Small intestine (tissue), 7 donors: Measurements from ENCODE around the gene CCDC6. TPM values are rescaled to one million over a fixed set of nuclear protein-coding genes. Genes with fewer than 3 reads are reported as not detected.
"Not testable (repeated sequence)": the region's sequence is repeated elsewhere in the genome, so short reads cannot be mapped to it uniquely, and the experiment has no call there.

Experiments
- DNase-seq, 2 donors: peaks; one replicate each; pipeline versions ENCODE4 v3.0.0 to v3.0.0-alpha.2; 2013
- FAIRE-seq: peaks from 2 replicates; lab custom pipeline; 2012; peaks lifted over from hg19 to GRCh38; lab: Jason Lieb, UNC
- H3K27ac ChIP-seq, 3 donors: one replicate each; pipeline ENCODE4 v1.5.1; 2013; ENCODE audit warnings: low read length in 2 of 3, mild to moderate bottlenecking in 2 of 3, control low read depth in 1 of 3, inconsistent platforms in 1 of 3, low read depth in 1 of 3, moderate library complexity in 1 of 3
- H3K27me3 ChIP-seq, 3 donors: one replicate each; pipeline ENCODE4 v1.6.1; 2013; ENCODE audit warnings: low read length in 3 of 3, inconsistent platforms in 1 of 3; ENCODE audit not compliant: control insufficient read depth in 3 of 3, insufficient read depth in 3 of 3
- H3K36me3 ChIP-seq, 3 donors: one replicate each; pipeline ENCODE4 v1.6.1; 2013; ENCODE audit warnings: low read length in 3 of 3, inconsistent platforms in 1 of 3, low read depth in 1 of 3, mild to moderate bottlenecking in 1 of 3, moderate library complexity in 1 of 3; ENCODE audit not compliant: control insufficient read depth in 3 of 3, insufficient read depth in 2 of 3
- H3K4me1 ChIP-seq, 3 donors: one replicate each; pipeline ENCODE4 v1.6.1; 2013; ENCODE audit warnings: low read length in 2 of 3, inconsistent platforms in 1 of 3, low read depth in 1 of 3, mild to moderate bottlenecking in 1 of 3, moderate library complexity in 1 of 3; ENCODE audit not compliant: control insufficient read depth in 3 of 3, insufficient read depth in 2 of 3
- H3K4me3 ChIP-seq, 3 donors: one replicate each; pipeline ENCODE4 v1.5.1; 2013; ENCODE audit warnings: low read length in 3 of 3, control low read depth in 1 of 3, inconsistent platforms in 1 of 3, low read depth in 1 of 3, mild to moderate bottlenecking in 1 of 3, moderate library complexity in 1 of 3
- H3K9me3 ChIP-seq, 2 donors: one replicate each; pipeline ENCODE4 v1.6.1; 2013; ENCODE audit warnings: low read depth in 1 of 2, low read length in 1 of 2; ENCODE audit not compliant: control insufficient read depth in 2 of 2, insufficient read depth in 1 of 2
- WGBS, 3 donors: extraction: QIAGEN DNeasy Blood & Tissue Kit; methylation state at CpG; one replicate each; pipeline ENCODE4 v1.1.7; 2013; 5-methylcytosine and 5-hydroxymethylcytosine counted together
- polyA plus RNA-seq, 4 donors: library from polyadenylated mRNA; stranded (reverse) in 3 of 4; unstranded in 1 of 4; fragments of 200-250 nt in 3 of 4; fragments of 120-200 nt in 1 of 4; gene quantifications; one replicate each; pipeline versions ENCODE4 v1.2.1 to v1.2.3, GENCODE V29; 2013
- donor health status: healthy with polysubstance abuse.
- donor health status: control.
- donor health status: control.
- donor health status: Bipolar disorder and iron deficiency.
- donor health status: healthy.

The CCDC6 gene
- polyA plus RNA-seq, 4 donors, result 16.5 to 44.4 (median 24.7) TPM

DNA sequence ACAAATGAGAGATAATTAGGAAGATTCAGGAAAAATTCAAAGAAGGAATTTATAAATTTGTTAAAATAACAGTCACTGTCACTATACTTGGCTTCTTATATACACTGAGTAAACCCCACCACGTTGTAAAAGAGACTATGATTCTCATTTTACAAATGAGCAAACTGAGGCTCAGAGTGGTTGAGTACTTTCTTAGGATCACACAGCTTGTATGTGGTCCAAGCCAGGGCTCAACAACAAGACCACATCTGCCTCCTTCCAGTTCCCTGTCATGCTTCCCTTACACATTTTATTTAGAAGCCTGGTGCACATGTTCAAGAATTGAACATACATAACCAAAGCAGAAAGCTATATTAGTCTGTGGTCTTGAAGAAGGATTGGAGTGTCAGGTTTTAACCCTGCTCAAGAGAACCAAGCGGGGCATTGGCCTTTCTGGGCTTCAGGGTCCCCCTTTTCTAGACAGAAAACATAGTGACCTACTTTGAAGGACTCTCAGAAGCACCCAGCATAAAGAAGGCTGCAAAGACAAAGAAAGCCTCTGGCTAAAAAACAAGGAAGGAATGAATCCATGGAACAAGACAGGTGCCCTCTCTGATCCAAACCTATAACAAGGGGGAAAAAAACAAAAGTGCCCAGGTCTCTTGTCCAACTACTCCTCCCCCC is 153.9 kb downstream of the CCDC6 start:
- no peaks in the 10 kb centered on the region for H3K9me3 ChIP-seq
- WGBS, 3 donors, result 57 to 74% (median 59%) methylated on average over 2 of the region's 2 CpGs
- no peaks in the 10 kb centered on the region for H3K36me3 ChIP-seq
- FAIRE-seq, result no peak
- no peak for DNase-seq
- no peaks in the 10 kb centered on the region for H3K4me1 ChIP-seq
- no peaks in the 10 kb centered on the region for H3K27me3 ChIP-seq
- H3K27ac ChIP-seq, result no peak overlapping the region
- H3K4me3 ChIP-seq, result no peak overlapping the region

DNA sequence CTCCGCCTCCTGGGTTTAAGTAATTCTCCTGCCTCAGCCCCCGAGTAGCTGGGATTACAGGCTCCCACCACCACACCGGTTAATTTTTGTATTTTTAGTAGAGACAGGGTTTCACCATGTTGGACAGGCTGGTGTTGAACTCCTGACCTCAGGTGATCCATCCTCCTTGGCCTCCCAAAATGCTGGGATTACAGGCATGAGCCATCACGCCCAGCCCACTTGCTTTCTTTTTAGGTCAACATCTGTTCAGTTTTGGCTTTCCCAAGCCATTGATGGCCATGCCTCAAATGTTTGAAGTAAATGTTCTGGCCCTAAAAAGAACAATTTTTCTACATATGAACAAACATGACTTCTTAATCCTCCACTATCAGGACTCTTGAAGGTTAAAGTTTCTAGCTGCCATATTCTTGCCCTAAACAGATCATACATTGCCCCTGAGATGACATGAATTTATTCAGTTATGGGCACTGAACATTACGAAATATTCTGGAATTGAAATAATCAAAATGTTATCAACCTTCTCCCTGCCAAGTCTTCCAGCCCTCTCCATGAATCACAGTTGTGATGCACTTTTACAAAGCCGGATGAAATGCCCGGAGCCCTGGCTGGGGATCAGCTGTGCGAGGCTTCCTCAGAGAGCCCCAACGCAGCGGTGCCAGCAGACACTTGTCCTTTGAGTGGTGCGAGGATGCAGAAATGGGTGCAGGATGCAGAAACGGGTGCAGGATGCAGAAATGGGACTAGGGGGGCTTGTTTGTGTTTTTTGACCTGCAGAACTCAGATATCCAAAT is 156.0 kb downstream of the CCDC6 start:
- 77 to 78% (median 78%) methylated on average over 12 of the region's 12 CpGs for WGBS, 3 donors
- no peak overlapping the region for H3K27ac ChIP-seq
- H3K4me3 ChIP-seq, result no peak overlapping the region
- H3K36me3 ChIP-seq, result no peaks in the 10 kb centered on the region
- H3K27me3 ChIP-seq, result no peaks in the 10 kb centered on the region
- no peak for FAIRE-seq
- no peaks in the 10 kb centered on the region for H3K4me1 ChIP-seq
- DNase-seq, result no peak
- H3K9me3 ChIP-seq, result no peaks in the 10 kb centered on the region

DNA sequence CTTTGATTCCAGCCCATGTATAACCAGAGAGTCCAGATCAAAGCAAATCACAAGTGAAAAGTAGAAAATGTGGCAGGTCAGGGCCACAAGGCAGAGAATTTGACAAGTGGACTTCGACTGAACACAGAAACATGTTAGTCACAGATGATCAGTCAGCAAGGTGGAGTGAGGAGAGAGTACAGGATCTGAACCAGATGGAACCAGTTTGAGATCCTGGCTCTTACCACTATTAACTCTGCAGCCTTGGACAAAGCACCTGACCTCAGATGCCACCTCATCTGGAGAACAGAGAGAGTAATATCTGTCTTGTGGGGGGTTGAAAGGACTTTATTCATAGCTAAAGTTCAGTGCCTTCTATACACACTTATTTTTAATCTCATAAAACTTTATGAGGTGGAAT is 157.5 kb downstream of the CCDC6 start:
- WGBS, 3 donors, result 37 to 62% (median 50%) methylated on average over 1 of the region's 1 CpG
- H3K36me3 ChIP-seq, result no peaks in the 10 kb centered on the region
- no peaks in the 10 kb centered on the region for H3K27me3 ChIP-seq
- no peak overlapping the region for H3K27ac ChIP-seq
- peak; percentile 38 to 60 for DNase-seq
- FAIRE-seq, result no peak
- no peaks in the 10 kb centered on the region for H3K4me1 ChIP-seq
- no peaks in the 10 kb centered on the region for H3K9me3 ChIP-seq
- H3K4me3 ChIP-seq, result no peak overlapping the region

DNA sequence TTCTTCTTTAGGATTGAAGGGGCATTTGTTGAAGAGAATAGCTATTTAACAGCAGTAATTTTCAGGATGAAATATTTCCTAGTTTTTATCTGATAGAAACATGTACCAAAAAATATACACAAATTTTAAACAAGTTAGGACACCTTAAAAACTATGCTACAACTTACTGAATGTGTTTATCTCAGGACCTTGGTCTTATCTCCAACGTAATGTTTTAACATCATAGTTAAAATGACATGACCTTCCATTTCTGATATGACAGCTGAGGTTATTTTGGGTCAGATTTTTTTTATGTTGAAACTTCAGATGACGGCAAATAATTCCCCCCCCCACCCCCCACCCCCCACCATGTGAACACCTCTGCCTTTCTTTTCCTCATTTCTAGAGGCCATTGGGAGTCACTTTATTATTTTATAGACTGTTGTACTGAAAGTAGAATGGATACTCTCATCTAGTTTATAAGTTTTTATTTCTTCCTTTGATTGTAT is 161.1 kb downstream of the CCDC6 start:
- Histone ChIP-seq H3K27ac (no peak overlapping the region), H3K36me3 (no peaks in the 10 kb centered on the region), H3K9me3 (peaks cover 0 to 3% of the 10 kb centered on the region in 2 donors), H3K4me3 (no peak overlapping the region), H3K4me1 (no peaks in the 10 kb centered on the region), H3K27me3 (no peaks in the 10 kb centered on the region)
- 22 to 59% (median 29%) methylated on average over 2 of the region's 2 CpGs for WGBS, 3 donors
- DNase-seq, result no peak
- no peak for FAIRE-seq

DNA sequence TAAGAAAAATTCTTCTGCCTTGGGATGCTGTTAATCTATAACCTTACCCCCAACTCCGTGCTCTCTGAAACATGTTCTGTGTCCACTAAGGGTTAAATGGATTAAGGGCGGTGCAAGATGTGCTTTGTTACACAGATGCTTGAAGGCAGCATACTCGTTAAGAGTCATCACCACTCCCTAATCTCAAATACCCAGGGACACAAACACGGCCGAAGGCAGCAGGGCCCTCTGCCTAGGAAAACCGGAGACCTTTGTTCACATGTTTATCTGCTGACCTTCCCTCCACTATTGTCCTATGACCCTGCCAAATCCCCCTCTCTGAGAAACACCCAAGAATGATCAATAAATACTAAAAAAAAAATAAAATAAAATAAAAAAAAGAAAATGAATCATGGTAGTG is 161.6 kb downstream of the CCDC6 start:
- FAIRE-seq, H3K27me3 ChIP-seq, H3K4me3 ChIP-seq, H3K9me3 ChIP-seq, H3K36me3 ChIP-seq, H3K27ac ChIP-seq, H3K4me1 ChIP-seq, DNase-seq: not testable (repeated sequence)
- WGBS, 3 donors, result 36 to 57% (median 40%) methylated on average over 6 of the region's 6 CpGs

DNA sequence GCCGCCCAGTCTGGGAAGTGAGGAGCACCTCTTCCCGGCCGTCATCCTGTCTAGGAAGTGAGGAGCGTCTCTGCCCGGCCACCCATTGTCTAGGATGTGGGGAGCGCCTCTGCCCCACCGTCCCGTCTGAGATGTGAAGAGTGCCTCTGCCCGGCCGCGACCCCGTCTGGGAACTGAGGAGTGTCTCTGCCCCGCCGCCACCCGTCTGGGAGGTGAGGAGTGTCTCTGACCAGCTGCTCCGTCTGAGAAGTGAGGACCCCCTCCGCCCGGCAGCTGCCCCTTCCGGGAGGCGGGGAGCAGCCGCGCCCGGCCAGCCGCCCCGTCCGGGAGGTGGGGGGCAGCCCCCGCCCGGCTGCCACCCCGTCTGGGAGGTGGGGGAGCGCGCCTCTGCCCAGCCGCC is 162.2 kb downstream of the CCDC6 start:
- H3K9me3 ChIP-seq, FAIRE-seq, H3K27ac ChIP-seq, H3K36me3 ChIP-seq, DNase-seq, H3K4me3 ChIP-seq, H3K27me3 ChIP-seq, H3K4me1 ChIP-seq: not testable (repeated sequence)
- WGBS, 3 donors, result 91 to 95% (median 94%) methylated on average over 27 to 32 of the region's 32 CpGs

DNA sequence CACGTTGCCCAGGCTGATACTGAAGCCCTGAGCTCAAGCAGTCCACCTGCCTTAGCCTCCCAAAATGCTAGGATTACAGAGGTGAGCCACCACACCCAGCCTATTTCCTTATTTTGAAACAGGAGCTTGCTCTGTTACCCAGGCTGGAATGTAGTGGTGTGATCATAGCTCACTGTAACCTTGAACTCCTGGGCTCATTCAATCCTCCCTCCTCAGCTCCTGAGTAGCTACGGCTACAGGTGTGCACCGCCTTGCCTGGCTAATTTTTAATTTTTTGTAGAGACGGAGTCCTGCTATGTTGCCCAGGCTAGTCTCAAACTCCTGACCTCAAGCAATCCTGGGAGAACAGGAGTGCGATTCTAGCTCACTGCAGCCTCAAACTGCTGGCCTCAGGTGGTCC is 164.8 kb downstream of the CCDC6 start:
- Histone ChIP-seq H3K27me3 (no peaks in the 10 kb centered on the region), H3K4me1 (no peaks in the 10 kb centered on the region), H3K36me3 (no peaks in the 10 kb centered on the region), H3K4me3 (no peak overlapping the region), H3K9me3 (peaks cover 0 to 3% of the 10 kb centered on the region in 2 donors), H3K27ac (no peak overlapping the region)
- DNase-seq (no peak), FAIRE-seq (no peak)
- WGBS, 3 donors, result 64 to 84% (median 77%) methylated on average over 5 of the region's 5 CpGs

DNA sequence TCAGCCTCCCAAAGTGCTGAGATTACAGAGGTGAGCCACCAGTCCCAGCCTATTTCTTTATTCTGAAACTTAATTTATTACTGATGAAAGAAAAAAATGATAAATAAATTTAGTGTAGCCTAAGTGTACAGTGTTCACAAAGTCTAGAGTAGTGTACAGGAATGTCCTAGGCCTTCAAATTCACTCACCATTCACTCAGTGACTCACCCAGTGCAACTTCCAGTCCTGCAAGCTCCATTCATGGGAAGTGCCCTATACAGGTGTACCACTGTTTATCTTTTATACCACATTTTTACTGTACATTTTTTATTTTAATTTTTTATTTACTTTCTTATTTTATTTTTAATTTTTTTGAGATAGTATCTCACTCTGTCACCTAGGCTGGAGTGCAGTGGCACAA is 165.3 kb downstream of the CCDC6 start:
- FAIRE-seq (no peak), DNase-seq (no peak)
- no peaks in the 10 kb centered on the region for H3K4me1 ChIP-seq
- H3K27ac ChIP-seq, result no peak overlapping the region
- no peaks in the 10 kb centered on the region for H3K27me3 ChIP-seq
- H3K9me3 ChIP-seq, result peaks cover 0 to 3% of the 10 kb centered on the region in 2 donors
- H3K36me3 ChIP-seq, result no peaks in the 10 kb centered on the region
- no peak overlapping the region for H3K4me3 ChIP-seq
